GM23248 (cell line): ENCODE data around the gene ETV6. TPM values are rescaled to one million over a fixed set of nuclear protein-coding genes. Genes with fewer than 3 reads are reported as not detected.

ENCODE experiments used
- DNase-seq: peaks from one replicate; pipeline ENCODE4 v3.0.0-alpha.2; 2015
- H2AFZ ChIP-seq: fragments of 200-600 bp; sonication (generic); 2 replicates; pipeline ENCODE4 v1.6.1; 2016; ENCODE audit warnings: antibody characterized with exemption
- H3F3A ChIP-seq: fragments of 200-600 bp; sonication (generic); 2 replicates; pipeline ENCODE4 v1.6.1; 2016; ENCODE audit warnings: mild to moderate bottlenecking, antibody characterized with exemption, mixed run types; ENCODE audit not compliant: insufficient read depth
- H3K27ac ChIP-seq: fragments of 200-600 bp; sonication (generic); 2 replicates; pipeline ENCODE4 v1.5.1; 2016; ENCODE audit warnings: mild to moderate bottlenecking
- H3K27me3 ChIP-seq: fragments of 200-600 bp; sonication (generic); replicated peaks from 2 replicates; pipeline ENCODE4 v1.6.1; 2016; ENCODE audit warnings: mild to moderate bottlenecking; ENCODE audit not compliant: insufficient read depth
- H3K36me3 ChIP-seq: fragments of 200-600 bp; sonication (generic); 2 replicates; pipeline ENCODE4 v1.6.1; 2016; ENCODE audit warnings: low read depth, mild to moderate bottlenecking
- H3K4me1 ChIP-seq: fragments of 200-600 bp; sonication (generic); 2 replicates; pipeline ENCODE4 v1.6.1; 2016; ENCODE audit warnings: mild to moderate bottlenecking; ENCODE audit not compliant: insufficient read depth
- H3K4me2 ChIP-seq: fragments of 200-600 bp; sonication (generic); one replicate; pipeline ENCODE4 v1.6.1; 2016; ENCODE audit warnings: mild to moderate bottlenecking; ENCODE audit not compliant: unreplicated experiment
- H3K4me3 ChIP-seq: fragments of 200-600 bp; sonication (generic); 2 replicates; pipeline ENCODE4 v1.5.1; 2016; ENCODE audit warnings: mild to moderate bottlenecking
- H3K79me2 ChIP-seq: fragments of 200-600 bp; sonication (generic); 2 replicates; pipeline ENCODE4 v1.6.1; 2016; ENCODE audit warnings: mild to moderate bottlenecking; ENCODE audit not compliant: insufficient read depth
- H3K9ac ChIP-seq: fragments of 200-600 bp; sonication (generic); 2 replicates; pipeline ENCODE4 v1.6.1; 2016; ENCODE audit warnings: mild to moderate bottlenecking
- H3K9me2 ChIP-seq: fragments of 200-600 bp; sonication (generic); 2 replicates; pipeline ENCODE4 v1.6.1; 2016; ENCODE audit warnings: mixed run types, mild to moderate bottlenecking, moderate library complexity; ENCODE audit not compliant: insufficient read depth
- H3K9me3 ChIP-seq: fragments of 200-600 bp; sonication (generic); one replicate; pipeline ENCODE4 v1.6.1; 2017; ENCODE audit warnings: low read depth
- H4K20me1 ChIP-seq: fragments of 200-600 bp; sonication (generic); 2 replicates; pipeline ENCODE4 v1.6.0; 2016; ENCODE audit not compliant: insufficient read depth
- EZH2 ChIP-seq: fragments of 200-600 bp; sonication (generic); IDR thresholded peaks from 2 replicates; pipeline ENCODE4 v1.6.1; 2018; ENCODE audit warnings: antibody characterized with exemption, mild to moderate bottlenecking; ENCODE audit not compliant: insufficient read depth, poor library complexity, severe bottlenecking
- EZH2phosphoT487 ChIP-seq: fragments of 200-600 bp; sonication (generic); IDR thresholded peaks from 2 replicates; pipeline ENCODE4 v1.6.1; 2018; ENCODE audit warnings: antibody characterized with exemption, moderate library complexity, mild to moderate bottlenecking, low read depth; ENCODE audit not compliant: insufficient read depth
- WGBS, 2 experiments: methylation state at CpG; one replicate each; pipeline ENCODE4 v1.1.6; 2015 to 2017; ENCODE audit warnings: low lambda C conversion rate in 2 of 2, low coverage in 1 of 2; ENCODE audit errors: missing lambda C conversion rate in 2 of 2; 5-methylcytosine and 5-hydroxymethylcytosine counted together
- in situ Hi-C: fragments of 300-500 bp; cut with MboI; formaldehyde crosslinking; loops from 2 replicates; pipeline ENCODE4 v1.15.0; 2020
- polyA plus RNA-seq: library from polyadenylated mRNA; unstranded; fragments of >200 nt; fragmentation: Nextera tagmentation; extraction: Ambion mirVana; gene quantifications from 2 replicates; pipeline ENCODE4 v1.2.1, GENCODE V29; 2016
- total RNA-seq: library from RNA; depleted of rRNA; stranded (reverse); fragments of >200 nt; shearing (Covaris generic); gene quantifications from 2 replicates; pipeline ENCODE4 v1.2.3, GENCODE V29; 2014

ETV6 gene
- total and polyA plus RNA-seq, 2 experiments from 2014 or later = 2.5 to 10.4 TPM

DNA sequence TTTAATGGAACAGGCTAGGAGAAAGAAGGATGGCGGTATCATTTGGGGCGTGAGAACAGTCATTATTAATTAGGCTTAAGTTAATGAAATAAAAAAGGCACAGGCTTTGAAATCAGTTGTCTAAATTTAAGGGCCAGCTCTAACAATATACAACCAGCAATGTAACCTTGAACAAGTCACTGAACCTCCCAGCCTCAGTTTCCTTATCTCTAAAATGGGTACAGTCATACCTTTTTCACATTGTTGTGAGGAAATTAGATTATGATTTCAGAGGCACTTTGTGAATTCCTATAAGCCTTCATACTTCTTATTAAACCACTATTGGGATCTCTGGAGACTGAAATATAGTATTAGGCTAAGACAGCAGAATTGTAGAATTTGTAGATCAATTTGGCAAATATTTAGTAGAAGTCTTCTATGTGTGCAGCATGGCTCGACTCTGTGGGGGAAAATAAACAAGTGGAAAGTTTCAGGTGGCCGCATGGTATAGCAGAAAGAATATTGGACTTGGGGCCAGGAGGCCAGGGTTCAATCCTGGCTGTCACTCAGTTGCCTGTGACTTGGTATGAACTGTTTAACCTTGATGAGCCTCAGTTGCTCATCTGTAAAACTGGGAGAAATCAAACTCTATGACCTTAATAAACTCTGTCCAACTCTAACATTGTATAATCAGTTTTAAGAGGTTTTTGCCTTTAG, 117.7 kb downstream of the ETV6 start:
- in situ Hi-C loops = no loop called here
- Histone ChIP-seq H3K27ac (peak overlapping the region; percentile 41; the same call in 1 of the 2 replicates), H3K4me2 (peak overlapping the region; percentile 74)

DNA sequence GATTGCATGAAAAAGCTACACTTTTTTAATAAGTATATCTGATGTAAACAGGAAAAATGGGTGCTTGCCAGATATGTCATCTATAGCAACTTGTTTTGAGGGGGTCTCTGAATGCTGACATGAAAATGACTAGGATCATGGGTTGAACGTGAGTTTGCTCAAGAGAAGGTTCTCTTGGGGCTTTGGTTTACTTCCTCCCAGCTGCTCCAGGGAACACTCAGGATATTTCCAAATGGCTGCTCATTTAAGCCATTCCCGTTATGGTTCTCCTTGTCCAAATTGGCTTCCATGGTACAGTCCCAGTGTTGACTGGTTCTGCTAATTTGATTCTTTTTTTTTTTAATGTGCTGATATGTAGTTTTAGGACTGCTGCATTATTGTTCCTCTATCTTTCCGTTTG, 118.3 kb downstream of the ETV6 start:
- Histone ChIP-seq H3K36me3 (no peaks in the 10 kb centered on the region; the same call in 1 of the 2 replicates), H3K9me2 (no peaks in the 10 kb centered on the region), H3K4me2 (no peak overlapping the region), H3K4me3 (no peak overlapping the region), H3K9me3 (no peaks in the 10 kb centered on the region), H3K27ac (no peak overlapping the region), H4K20me1 (no peaks in the 10 kb centered on the region), H3K4me1 (peaks cover 42% of the 10 kb centered on the region), H3K9ac (no peak overlapping the region), H3K27me3 (no peaks in the 10 kb centered on the region), H2AFZ (no peak overlapping the region), H3F3A (peaks cover 48% of the 10 kb centered on the region), H3K79me2 (peaks cover 56% of the 10 kb centered on the region)
- in situ Hi-C loops = no loop called here
- no peak for DNase-seq
- WGBS, 2 experiments = 68 to 74% methylated on average over 3 of the region's 3 CpGs
- TF ChIP-seq EZH2phosphoT487 (no peak), EZH2 (no peak)

More for the DNA sequence above, 117.7 kb downstream of the ETV6 start:
- Histone ChIP-seq H3F3A (peaks cover 54% of the 10 kb centered on the region), H3K27me3 (no peaks in the 10 kb centered on the region), H4K20me1 (no peaks in the 10 kb centered on the region), H3K9me2 (no peaks in the 10 kb centered on the region), H3K4me1 (peaks cover 48% of the 10 kb centered on the region), H3K79me2 (peaks cover 53% of the 10 kb centered on the region), H3K9ac (no peak overlapping the region), H3K9me3 (no peaks in the 10 kb centered on the region), H3K36me3 (no peaks in the 10 kb centered on the region; the same call in 1 of the 2 replicates), H3K4me3 (no peak overlapping the region), H2AFZ (no peak overlapping the region)
- no peak for DNase-seq
- TF ChIP-seq EZH2 = no peak
- TF ChIP-seq EZH2phosphoT487 = no peak
- 77 to 79% methylated on average over 4 of the region's 4 CpGs for WGBS, 2 experiments

DNA sequence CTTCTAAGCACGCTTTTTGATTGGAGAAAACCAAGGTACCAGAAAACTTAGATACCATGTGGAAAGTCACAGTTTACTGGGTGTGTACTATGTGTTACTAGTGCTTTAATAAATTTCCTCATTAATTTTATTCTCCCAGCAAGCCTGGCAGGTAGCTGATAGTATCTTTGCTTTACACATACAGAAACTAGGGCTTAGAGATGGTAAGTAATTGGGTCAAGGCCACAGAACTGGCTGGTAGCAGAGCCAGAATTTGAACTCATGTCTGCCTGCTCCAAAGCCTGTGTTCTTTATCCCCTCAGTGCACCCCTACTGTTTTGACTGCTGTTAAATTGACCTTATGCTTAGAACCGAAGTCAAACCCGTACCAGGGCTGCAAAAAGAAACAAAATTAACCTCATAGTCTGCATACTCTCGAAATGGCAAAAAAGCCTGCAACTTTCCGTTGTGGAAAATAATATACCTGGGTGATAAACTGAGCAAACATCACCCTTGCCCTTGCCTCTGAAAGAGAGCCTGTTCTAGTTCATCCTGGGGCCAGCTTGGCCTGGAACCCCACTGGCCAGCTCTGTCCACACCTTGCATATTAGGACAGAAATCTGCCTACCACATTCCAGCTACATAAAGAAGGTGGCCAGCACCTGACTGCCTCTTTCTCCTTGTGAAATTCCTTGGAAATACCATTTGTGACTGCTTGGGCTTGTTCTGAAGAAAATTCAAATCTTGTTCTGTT, 118.9 kb downstream of the ETV6 start:
- H3K4me1 ChIP-seq = peaks cover 36% of the 10 kb centered on the region
- H3K36me3 ChIP-seq = no peaks in the 10 kb centered on the region; the same call in 1 of the 2 replicates
- H2AFZ ChIP-seq = no peak overlapping the region
- no peak for DNase-seq
- no peak overlapping the region for H3K9ac ChIP-seq
- peaks cover 57% of the 10 kb centered on the region for H3K79me2 ChIP-seq
- no peak overlapping the region for H3K4me2 ChIP-seq
- 98 to 99% methylated on average over 5 of the region's 5 CpGs for WGBS, 2 experiments
- H3K9me3 ChIP-seq = no peaks in the 10 kb centered on the region
- H3K9me2 ChIP-seq = no peaks in the 10 kb centered on the region
- no peaks in the 10 kb centered on the region for H3K27me3 ChIP-seq
- no peak overlapping the region for H3K27ac ChIP-seq
- H3F3A ChIP-seq = peaks cover 42% of the 10 kb centered on the region
- no peak overlapping the region for H3K4me3 ChIP-seq
- no peak for TF ChIP-seq EZH2phosphoT487
- no peak for TF ChIP-seq EZH2
- H4K20me1 ChIP-seq = no peaks in the 10 kb centered on the region
- in situ Hi-C loops = no loop called here

DNA sequence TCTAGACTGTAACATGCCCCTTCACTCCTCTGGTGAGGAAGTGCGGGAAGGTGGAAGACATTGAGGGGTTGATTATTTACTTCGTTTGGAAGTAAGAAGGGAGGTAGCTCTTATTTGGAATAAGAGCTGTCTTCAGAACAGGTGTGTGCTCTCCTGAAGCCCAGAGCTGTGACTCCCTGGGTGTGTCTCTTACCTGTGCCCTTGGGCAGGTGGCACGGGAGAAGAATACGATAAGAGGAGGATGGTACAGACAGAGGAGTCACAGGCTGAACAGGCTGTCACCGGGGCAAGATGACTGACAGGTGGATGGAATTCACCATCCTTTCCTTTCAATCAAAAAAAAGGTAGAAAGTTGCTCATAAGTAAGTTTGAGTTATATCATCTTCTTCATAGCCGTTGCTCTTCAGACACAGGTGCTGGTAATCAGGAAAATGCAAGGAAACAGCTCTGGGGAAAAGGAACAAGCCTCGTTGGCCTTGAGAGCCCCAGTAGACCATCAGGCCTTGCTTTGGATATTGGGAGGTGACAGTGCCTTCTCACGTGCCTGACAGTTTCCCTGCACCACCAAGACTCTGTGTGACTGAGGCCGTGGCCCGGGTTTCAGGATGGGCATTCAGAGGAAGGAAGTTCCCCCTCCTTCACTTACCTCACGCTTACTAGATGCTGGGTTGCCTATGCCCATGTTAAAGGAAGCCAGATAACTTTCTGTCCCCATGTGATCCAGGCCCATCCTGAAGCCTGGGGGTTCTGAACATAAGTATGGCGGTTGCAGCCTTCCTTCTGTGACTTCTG, 120.4 kb downstream of the ETV6 start:
- in situ Hi-C loops = no loop called here
- H3K4me1 ChIP-seq = peaks cover 20% of the 10 kb centered on the region
- no peaks in the 10 kb centered on the region; the same call in 1 of the 2 replicates for H3K36me3 ChIP-seq
- H3K9ac ChIP-seq = no peak overlapping the region
- H3K27me3 ChIP-seq = no peaks in the 10 kb centered on the region
- no peak for DNase-seq
- H3K9me3 ChIP-seq = no peaks in the 10 kb centered on the region
- H3K4me2 ChIP-seq = no peak overlapping the region
- H4K20me1 ChIP-seq = no peaks in the 10 kb centered on the region
- TF ChIP-seq EZH2phosphoT487 (no peak), EZH2 (no peak)
- H3K27ac ChIP-seq = no peak overlapping the region
- peaks cover 27% of the 10 kb centered on the region for H3F3A ChIP-seq
- H3K4me3 ChIP-seq = no peak overlapping the region
- 90 to 91% methylated on average over 12 of the region's 12 CpGs for WGBS, 2 experiments
- H3K79me2 ChIP-seq = peaks cover 67% of the 10 kb centered on the region
- no peaks in the 10 kb centered on the region for H3K9me2 ChIP-seq
- H2AFZ ChIP-seq = no peak overlapping the region
